ENCODE data around the gene MPI. TPM values are rescaled to one million over a fixed set of nuclear protein-coding genes. Genes with fewer than 3 reads are reported as not detected.
"Not testable (repeated sequence)": the region's sequence is repeated elsewhere in the genome, so short reads cannot be mapped to it uniquely, and the experiment has no call there.

The MPI gene
- total RNA-seq, 1 donor from 2014 or later = 33.4 TPM

- peak; percentile 29 for ATAC-seq
These were observed 26.4 kb upstream of the MPI start for GRCh38 chr15:74863239-74864056.

GRCh38 chr15:74864296-74864695 is 25.5 kb upstream of the MPI start:
- ATAC-seq = no peak
- DNase-seq (ENCODE audit: low spot score) = no peak

More at GRCh38 chr15:74863239-74864056, 26.4 kb upstream of the MPI start:
- no peak for DNase-seq (ENCODE audit: low spot score)

GRCh38 chr15:74865316-74865715 is 24.5 kb upstream of the MPI start:
- ATAC-seq (no peak), DNase-seq (ENCODE audit: low spot score) (no peak)

- no peak for DNase-seq (ENCODE audit: low spot score)
- ATAC-seq = no peak
These were observed 23.8 kb upstream of the MPI start for GRCh38 chr15:74866090-74866489.

GRCh38 chr15:74867466-74868038 is 22.3 kb upstream of the MPI start:
- DNase-seq (ENCODE audit: low spot score) (no peak), ATAC-seq (no peak)

- ATAC-seq (no peak), DNase-seq (ENCODE audit: low spot score) (no peak)
These were observed 21.8 kb upstream of the MPI start for GRCh38 chr15:74868059-74868458.

- DNase-seq (ENCODE audit: low spot score) (no peak), ATAC-seq (no peak)
These were observed 20.5 kb upstream of the MPI start for GRCh38 chr15:74869372-74869725.

GRCh38 chr15:74869726-74870407 is 20.0 kb upstream of the MPI start:
- DNase-seq (ENCODE audit: low spot score) = no peak
- ATAC-seq = no peak

GRCh38 chr15:74870436-74871215 is 19.2 kb upstream of the MPI start:
- DNase-seq (ENCODE audit: low spot score) (no peak), ATAC-seq (no peak)

- ATAC-seq = no peak
These were observed 17.2 kb upstream of the MPI start for GRCh38 chr15:74872702-74873035.

GRCh38 chr15:74873036-74873755 is 16.6 kb upstream of the MPI start, which contains the start of gene SCAMP2:
Gene SCAMP2, minus strand, starts transcription at chr15:74873365. Its CDS starts 110 bp downstream, at chr15:74873255.
- DNase-seq (ENCODE audit: low spot score) (peak; percentile 95), ATAC-seq (peak; percentile 96)

More at GRCh38 chr15:74872702-74873035, 17.2 kb upstream of the MPI start:
- DNase-seq (ENCODE audit: low spot score) = no peak

GRCh38 chr15:74873756-74874424 is 16.0 kb upstream of the MPI start:
- ATAC-seq (no peak), DNase-seq (ENCODE audit: low spot score) (peak; percentile 61)

GRCh38 chr15:74878273-74878672 is 11.6 kb upstream of the MPI start:
- DNase-seq (ENCODE audit: low spot score) = no peak
- ATAC-seq = no peak

- DNase-seq (ENCODE audit: low spot score) (no peak), ATAC-seq (no peak)
These were observed 7.3 kb upstream of the MPI start for GRCh38 chr15:74882528-74882927.

GRCh38 chr15:74884428-74885223 is 5.2 kb upstream of the MPI start:
- ATAC-seq = no peak
- DNase-seq (ENCODE audit: low spot score) = no peak

GRCh38 chr15:74885461-74885860 is 4.4 kb upstream of the MPI start:
- DNase-seq (ENCODE audit: low spot score) (no peak), ATAC-seq (no peak)

GRCh38 chr15:74887537-74888193 is 2.2 kb upstream of the MPI start:
- DNase-seq (ENCODE audit: low spot score); ATAC-seq: not testable (repeated sequence)

GRCh38 chr15:74888716-74889115 is 1.1 kb upstream of the MPI start:
- no peak for DNase-seq (ENCODE audit: low spot score)
- no peak for ATAC-seq

All from left lobe of liver (tissue), 2 donors.